Measurements from ENCODE around the gene PANK3. TPM values are rescaled to one million over a fixed set of nuclear protein-coding genes. Genes with fewer than 3 reads are reported as not detected.
A peak's percentile ranks its signal among the peaks of the same experiment; 100 is the strongest.

The PANK3 gene
- total RNA-seq, 2 donors from 2014 or later = 114 to 190 TPM

DNA sequence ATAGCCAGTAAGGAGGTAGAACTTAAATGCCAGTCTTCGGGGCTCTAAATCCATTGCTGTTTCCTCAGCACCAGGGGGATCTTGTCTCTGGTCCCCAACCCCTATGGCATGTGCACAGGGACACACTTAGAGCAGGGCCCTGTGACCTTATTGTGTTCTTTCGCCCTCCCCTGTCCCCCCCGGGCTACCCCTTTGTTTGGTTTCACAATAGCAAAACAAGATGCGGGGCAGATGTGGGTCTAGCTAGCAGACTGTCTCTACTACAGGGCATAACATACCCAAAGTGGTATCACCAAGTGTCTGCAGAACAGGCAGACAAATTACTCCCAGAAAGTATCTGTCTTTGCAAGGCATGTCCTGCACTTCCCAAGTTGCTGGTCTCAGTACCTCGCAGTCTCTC is 48.0 kb downstream of the PANK3 start:
- no peak overlapping the region for H3K9ac ChIP-seq (ENCODE audit: low read depth in 2 of 2, low read length in 2 of 2)
- H3K4me1 ChIP-seq = peaks cover 3% of the 10 kb centered on the region
- H3K4me3 ChIP-seq = no peak overlapping the region
- DNase-seq = no peak
- intact Hi-C loops (cut with DNase I) = no loop called here
- TF ChIP-seq, protein P1, sequence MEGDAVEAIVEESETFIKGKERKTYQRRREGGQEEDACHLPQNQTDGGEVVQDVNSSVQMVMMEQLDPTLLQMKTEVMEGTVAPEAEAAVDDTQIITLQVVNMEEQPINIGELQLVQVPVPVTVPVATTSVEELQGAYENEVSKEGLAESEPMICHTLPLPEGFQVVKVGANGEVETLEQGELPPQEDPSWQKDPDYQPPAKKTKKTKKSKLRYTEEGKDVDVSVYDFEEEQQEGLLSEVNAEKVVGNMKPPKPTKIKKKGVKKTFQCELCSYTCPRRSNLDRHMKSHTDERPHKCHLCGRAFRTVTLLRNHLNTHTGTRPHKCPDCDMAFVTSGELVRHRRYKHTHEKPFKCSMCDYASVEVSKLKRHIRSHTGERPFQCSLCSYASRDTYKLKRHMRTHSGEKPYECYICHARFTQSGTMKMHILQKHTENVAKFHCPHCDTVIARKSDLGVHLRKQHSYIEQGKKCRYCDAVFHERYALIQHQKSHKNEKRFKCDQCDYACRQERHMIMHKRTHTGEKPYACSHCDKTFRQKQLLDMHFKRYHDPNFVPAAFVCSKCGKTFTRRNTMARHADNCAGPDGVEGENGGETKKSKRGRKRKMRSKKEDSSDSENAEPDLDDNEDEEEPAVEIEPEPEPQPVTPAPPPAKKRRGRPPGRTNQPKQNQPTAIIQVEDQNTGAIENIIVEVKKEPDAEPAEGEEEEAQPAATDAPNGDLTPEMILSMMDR (IDR thresholded peaks at IDR 0.05) = no peak
- no peaks in the 10 kb centered on the region for H3K36me3 ChIP-seq
- peaks cover 16% of the 10 kb centered on the region for H3K27me3 ChIP-seq
- no peak overlapping the region for H3K27ac ChIP-seq
- no peaks in the 10 kb centered on the region for H3K9me3 ChIP-seq

DNA sequence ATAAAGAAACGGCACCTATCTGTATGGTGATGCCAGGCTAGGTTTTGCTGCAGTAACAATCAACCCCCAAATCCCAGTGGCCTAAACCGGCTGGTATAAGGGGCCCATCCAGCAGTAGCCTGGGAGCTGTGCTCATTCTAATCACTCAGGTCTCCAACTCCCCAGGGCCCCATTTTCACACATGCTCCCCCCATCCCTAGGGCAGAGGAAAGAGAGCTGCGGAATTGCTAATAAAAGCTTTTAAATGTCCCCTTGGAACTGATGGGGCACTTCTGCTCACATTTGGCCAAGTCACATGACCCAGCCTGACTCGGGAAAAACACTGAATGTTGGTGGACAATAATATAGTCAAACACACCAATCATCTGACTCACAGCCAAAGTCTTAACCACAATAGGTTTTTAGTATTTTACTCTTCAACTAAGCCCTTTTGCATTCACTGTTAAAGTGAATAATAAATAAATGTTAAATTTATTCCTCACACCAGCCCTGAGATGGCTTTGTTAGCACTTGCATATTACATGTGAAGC is 48.5 kb downstream of the PANK3 start:
- intact Hi-C loops (cut with DNase I) = no loop called here
- no peak for DNase-seq
- no peak overlapping the region for H3K4me3 ChIP-seq

DNA sequence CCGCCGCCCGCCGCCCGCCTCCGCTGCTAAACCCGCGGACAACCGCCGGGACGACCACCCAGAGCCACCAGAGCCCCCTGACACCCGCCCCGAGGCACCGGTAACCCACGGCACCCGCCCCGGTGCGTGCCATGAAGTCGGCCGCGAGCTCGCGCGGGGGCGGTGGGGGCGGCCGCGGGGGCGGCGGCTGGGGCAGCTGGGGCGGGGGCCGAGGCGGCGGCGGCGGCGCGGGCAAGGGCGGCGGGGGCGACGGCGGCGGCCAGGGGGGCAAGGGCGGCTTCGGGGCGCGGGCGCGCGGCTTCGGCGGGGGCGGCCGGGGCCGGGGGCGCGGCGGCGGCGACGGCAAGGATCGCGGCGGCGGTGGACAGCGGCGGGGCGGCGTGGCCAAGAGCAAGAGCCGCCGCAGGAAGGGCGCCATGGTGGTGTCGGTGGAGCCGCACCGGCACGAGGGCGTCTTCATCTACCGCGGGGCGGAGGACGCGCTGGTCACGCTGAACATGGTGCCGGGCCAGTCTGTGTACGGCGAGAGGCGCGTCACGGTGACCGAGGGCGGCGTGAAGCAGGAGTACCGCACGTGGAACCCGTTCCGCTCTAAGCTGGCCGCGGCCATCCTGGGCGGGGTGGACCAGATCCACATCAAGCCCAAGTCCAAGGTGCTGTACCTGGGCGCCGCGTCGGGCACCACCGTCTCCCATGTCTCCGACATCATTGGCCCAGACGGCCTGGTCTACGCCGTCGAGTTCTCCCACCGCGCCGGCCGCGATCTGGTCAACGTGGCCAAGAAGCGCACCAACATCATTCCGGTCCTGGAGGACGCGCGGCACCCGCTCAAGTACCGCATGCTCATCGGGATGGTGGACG is 49.6 kb downstream of the PANK3 start:
- Histone ChIP-seq H3K36me3 (no peaks in the 10 kb centered on the region), H3K27me3 (peaks cover 16% of the 10 kb centered on the region), H3K4me1 (peaks cover 3% of the 10 kb centered on the region), H3K9me3 (no peaks in the 10 kb centered on the region), H3K9ac (ENCODE audit: low read depth in 2 of 2, low read length in 2 of 2) (no peak overlapping the region), H3K27ac (no peak overlapping the region), H3K4me3 (peak overlapping the region; percentile 32)
- TF ChIP-seq, protein P1 (IDR thresholded peaks at IDR 0.05) = no peak
- DNase-seq = no peak
- intact Hi-C loops (cut with DNase I) = no loop called here

More for the DNA sequence above, 48.5 kb downstream of the PANK3 start:
- Histone ChIP-seq H3K36me3 (no peaks in the 10 kb centered on the region), H3K4me1 (peaks cover 3% of the 10 kb centered on the region), H3K9me3 (no peaks in the 10 kb centered on the region), H3K27ac (no peak overlapping the region), H3K9ac (ENCODE audit: low read depth in 2 of 2, low read length in 2 of 2) (no peak overlapping the region), H3K27me3 (peaks cover 16% of the 10 kb centered on the region)
- TF ChIP-seq, protein P1 (IDR thresholded peaks at IDR 0.05) = no peak

DNA sequence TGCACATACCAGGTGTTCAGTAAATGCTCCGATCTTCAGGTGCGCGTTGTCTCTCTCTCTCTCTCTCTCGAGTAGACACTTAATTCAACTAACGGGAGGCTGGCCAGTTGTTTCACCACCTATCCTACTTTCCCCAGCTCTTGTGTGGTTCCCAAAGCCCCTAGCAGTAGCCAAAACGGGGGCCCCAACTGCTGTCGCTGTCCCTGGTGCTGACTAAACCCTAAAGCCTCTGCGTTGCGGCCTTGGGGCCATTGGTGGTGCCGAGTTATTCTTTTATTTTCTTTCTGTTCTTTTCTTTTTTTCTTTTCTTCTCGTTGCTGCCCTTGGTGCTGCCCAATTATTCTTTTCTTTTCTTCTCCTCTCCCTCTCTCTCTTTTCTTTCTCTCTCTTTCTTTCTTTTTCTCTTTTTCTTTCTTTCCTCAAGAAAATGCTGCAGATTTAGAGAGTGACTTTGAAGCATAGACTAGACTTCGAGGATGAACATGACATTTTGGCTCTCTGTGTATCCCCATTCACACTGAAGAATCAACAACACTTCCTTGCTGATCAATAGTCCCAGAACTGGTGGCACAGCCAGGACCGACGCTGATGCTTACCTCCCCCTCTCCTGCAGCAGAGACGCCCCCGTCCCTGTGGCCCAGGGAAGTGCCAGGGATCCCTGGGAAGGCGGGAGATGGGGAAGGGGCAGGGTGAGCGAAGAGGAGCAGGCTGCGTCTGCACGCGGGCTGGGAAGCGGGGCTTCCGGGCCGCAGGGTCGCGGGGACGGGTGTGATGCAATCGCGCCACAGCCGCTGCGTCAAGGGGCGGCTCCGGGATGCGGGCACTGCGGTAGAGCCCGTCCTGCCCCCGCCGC is 50.4 kb downstream of the PANK3 start, which contains the start of gene FBLL1:
Gene FBLL1 (plus strand): TSS at position 785 of the 853 bp plus-strand sequence. CDS start 200 bp downstream, outside the sequence.
- Histone ChIP-seq H3K4me1 (peaks cover 3% of the 10 kb centered on the region), H3K9ac (ENCODE audit: low read depth in 2 of 2, low read length in 2 of 2) (no peak within 1 kb of the TSS), H3K4me3 (peak within 1 kb of the TSS; percentile 32), H3K9me3 (no peaks in the 10 kb centered on the region), H3K27ac (no peak within 1 kb of the TSS), H3K27me3 (peaks cover 16% of the 10 kb centered on the region), H3K36me3 (no peaks in the 10 kb centered on the region)
- no peak for DNase-seq
- TF ChIP-seq, protein P1 (IDR thresholded peaks at IDR 0.05) = no peak
- intact Hi-C loops (cut with DNase I) = no loop called here

DNA sequence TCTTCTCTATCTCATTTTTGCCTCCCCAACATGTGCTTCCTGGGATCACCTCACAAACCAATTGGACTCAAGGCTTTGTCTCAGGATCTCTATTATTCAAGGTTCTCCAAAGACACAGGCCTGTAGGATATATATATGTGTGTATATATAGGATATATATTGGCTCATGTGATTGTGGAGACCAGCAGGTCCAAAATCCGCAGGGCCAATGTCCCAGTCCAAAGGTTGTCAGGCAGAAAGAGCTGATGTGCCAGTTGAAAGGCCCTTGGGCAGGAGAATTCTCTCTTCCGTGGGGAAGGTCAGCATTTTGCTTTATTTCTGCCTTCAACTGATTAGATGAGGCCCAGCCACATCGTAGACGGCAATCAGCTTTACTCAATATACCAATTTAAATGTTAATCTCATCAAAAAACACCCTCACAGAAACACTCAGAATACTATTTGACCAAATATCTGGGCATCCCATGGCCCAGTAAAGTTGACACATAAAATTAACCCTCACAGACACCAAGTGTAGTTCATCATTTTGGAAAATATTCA is 51.3 kb downstream of the PANK3 start:
- no peak overlapping the region for H3K27ac ChIP-seq
- intact Hi-C loops (cut with DNase I) = no loop called here
- H3K9ac ChIP-seq (ENCODE audit: low read depth in 2 of 2, low read length in 2 of 2) = no peak overlapping the region
- no peaks in the 10 kb centered on the region for H3K9me3 ChIP-seq
- H3K36me3 ChIP-seq = no peaks in the 10 kb centered on the region
- TF ChIP-seq, protein P1 (IDR thresholded peaks at IDR 0.05) = no peak
- no peak for DNase-seq
- H3K4me3 ChIP-seq = no peak overlapping the region
- H3K4me1 ChIP-seq = peaks cover 3% of the 10 kb centered on the region
- H3K27me3 ChIP-seq = peaks cover 16% of the 10 kb centered on the region

All from colonic mucosa (tissue), 4 donors.